WTC11 (cell line): Measurements from ENCODE around the gene KRTAP13-3. TPM values are rescaled to one million over a fixed set of nuclear protein-coding genes. Genes with fewer than 3 reads are reported as not detected.

Experiments used
- ATAC-seq: fragments of 200-7000 bp; cut with Tn5 transposase; 2 replicates; pipeline ENCODE4 v1.10.0; 2021; ENCODE audit warnings: mild to moderate bottlenecking, moderate library complexity
- CTCF ChIA-PET: fragments of 300-600 bp; sonication (Branson Sonifier 250); formaldehyde crosslinking; loops from one replicate; lab custom pipeline; 2021; ENCODE audit warnings: antibody characterized with exemption; lab: Charles Lee
- POLR2A ChIA-PET: fragments of 350-600 bp; sonication (Branson Sonifier 250); formaldehyde crosslinking; loops from one replicate; lab custom pipeline; 2021; ENCODE audit warnings: antibody characterized with exemption; lab: Charles Lee
- DNase-seq: peaks from one replicate; pipeline ENCODE4 v3.0.0; 2021; ENCODE audit warnings: low spot score
- H3K27ac Mint-ChIP-seq: 2 replicates; pipeline ENCODE4 v1.8.0; 2021; ENCODE audit warnings: mixed read lengths
- H3K27me3 Mint-ChIP-seq: 2 replicates; pipeline ENCODE4 v1.8.0; 2021; ENCODE audit warnings: low read depth, mild to moderate bottlenecking, moderate library complexity, mixed read lengths
- H3K36me3 Mint-ChIP-seq: 2 replicates; pipeline ENCODE4 v1.8.0; 2021; ENCODE audit warnings: mixed read lengths
- H3K4me1 Mint-ChIP-seq: 2 replicates; pipeline ENCODE4 v1.8.0; 2022; ENCODE audit warnings: mixed read lengths
- H3K4me3 Mint-ChIP-seq: 2 replicates; pipeline ENCODE4 v1.8.0; 2021; ENCODE audit warnings: mild to moderate bottlenecking, moderate library complexity, mixed read lengths
- H3K9me3 Mint-ChIP-seq: 2 replicates; pipeline ENCODE4 v1.8.0; 2021; ENCODE audit warnings: mixed read lengths
- AFF4 ChIP-seq: sonication (generic); formaldehyde crosslinking; IDR thresholded peaks from 2 replicates; pipeline ENCODE4 v1.8.1; 2023; ENCODE audit warnings: mild to moderate bottlenecking, missing genetic modification reagents, borderline replicate concordance
- AR ChIP-seq: fragments of 250-450 bp; sonication (Bioruptor Pico); IDR thresholded peaks from 2 replicates; pipeline ENCODE4 v1.9.0; 2021; ENCODE audit warnings: mild to moderate bottlenecking
- ATF2 ChIP-seq: sonication (generic); formaldehyde crosslinking; IDR thresholded peaks from 2 replicates; pipeline ENCODE4 v1.8.1; 2022; ENCODE audit warnings: low read depth, missing genetic modification reagents, borderline replicate concordance
- CBFB ChIP-seq: sonication (generic); formaldehyde crosslinking; IDR thresholded peaks from 2 replicates; pipeline ENCODE4 v1.8.1; 2022; ENCODE audit warnings: mild to moderate bottlenecking, low read depth, missing genetic modification reagents
- CTCF ChIP-seq: fragments of 200-600 bp; IDR thresholded peaks from 2 replicates; pipeline ENCODE4 v1.8.0; 2022; ENCODE audit warnings: antibody characterized with exemption
- EMX1 ChIP-seq: fragments of 250-450 bp; sonication (Bioruptor Pico); IDR thresholded peaks from 2 replicates; pipeline ENCODE4 v1.8.0; 2021; ENCODE audit warnings: mild to moderate bottlenecking
- ERG ChIP-seq: fragments of 250-450 bp; sonication (Bioruptor Pico); IDR thresholded peaks from 2 replicates; pipeline ENCODE4 v1.8.0; 2021; ENCODE audit warnings: mild to moderate bottlenecking
- ESRRA ChIP-seq: sonication (generic); formaldehyde crosslinking; IDR thresholded peaks from 2 replicates; pipeline ENCODE4 v1.8.1; 2022; ENCODE audit warnings: mild to moderate bottlenecking, missing genetic modification reagents, borderline replicate concordance
- FOXP4 ChIP-seq: sonication (generic); formaldehyde crosslinking; IDR thresholded peaks from 2 replicates; pipeline ENCODE4 v1.8.0; 2022; ENCODE audit warnings: mild to moderate bottlenecking, missing genetic modification reagents
- GABPB1 ChIP-seq: sonication (generic); formaldehyde crosslinking; IDR thresholded peaks from 2 replicates; pipeline ENCODE4 v1.8.1; 2023; ENCODE audit warnings: mild to moderate bottlenecking, missing genetic modification reagents
- PREB ChIP-seq: sonication (generic); formaldehyde crosslinking; IDR thresholded peaks from 2 replicates; pipeline ENCODE4 v1.8.1; 2022; ENCODE audit warnings: mild to moderate bottlenecking, missing genetic modification reagents, moderate library complexity, borderline replicate concordance
- RORB ChIP-seq: fragments of 250-450 bp; sonication (Bioruptor Pico); IDR thresholded peaks from 2 replicates; pipeline ENCODE4 v1.9.0; 2021; ENCODE audit warnings: mild to moderate bottlenecking
- SOX15 ChIP-seq: fragments of 250-450 bp; sonication (Bioruptor Pico); IDR thresholded peaks from 2 replicates; pipeline ENCODE4 v1.9.0; 2021; ENCODE audit warnings: mild to moderate bottlenecking
- ZNF396 ChIP-seq: fragments of 250-450 bp; sonication (Bioruptor Pico); IDR thresholded peaks from 2 replicates; pipeline ENCODE4 v1.8.0; 2021; ENCODE audit warnings: mild to moderate bottlenecking, moderate library complexity, borderline replicate concordance
- total RNA-seq: library from RNA; stranded (reverse); gene quantifications from 3 replicates; pipeline ENCODE4 v1.2.3, GENCODE V29; 2021

Gene KRTAP13-3
- total RNA-seq, 1 experiment from 2014 or later = not detected

- TF ChIP-seq AR (CRISPR knock-in tag) (no peak), EMX1 (CRISPR knock-in tag) (no peak)
Observed at GRCh38 chr21:30468900-30469714, 43.4 kb upstream of the KRTAP13-3 start (continued).

- ChIA-PET CTCF (interaction anchor here (0.6 to 1.8 kb wide), 20 partner anchors 8 to 194 kb away, joined by 3 to 19 read pairs (median 4); partner anchors contain the start of genes KRTAP15-1, KRTAP23-1 and KRTAP25-1), POLR2A (no interaction called here)
- no peaks in the 10 kb centered on the region for H3K27me3 Mint-ChIP-seq
- no peak overlapping the region for H3K27ac Mint-ChIP-seq
- H3K9me3 Mint-ChIP-seq = no peaks in the 10 kb centered on the region
- ATAC-seq = peak; percentile 38; the same call in 1 of the 2 replicates
- no peaks in the 10 kb centered on the region for H3K4me1 Mint-ChIP-seq
- TF ChIP-seq ERG (CRISPR knock-in tag) = no peak
- TF ChIP-seq CTCF = peak; percentile 66
- H3K36me3 Mint-ChIP-seq = no peaks in the 10 kb centered on the region
- DNase-seq = no peak
- no peak overlapping the region for H3K4me3 Mint-ChIP-seq
Observed at GRCh38 chr21:30463713-30464112, 38.0 kb upstream of the KRTAP13-3 start.

- POLR2A ChIA-PET = interaction anchor here (0.6 kb wide), 1 partner anchor 213 kb away, joined by 3 read pairs; no protein-coding TSS in a partner anchor
- Mint-ChIP-seq H3K27me3 (no peaks in the 10 kb centered on the region), H3K4me3 (no peak overlapping the region), H3K4me1 (peaks cover 19% of the 10 kb centered on the region), H3K9me3 (no peaks in the 10 kb centered on the region), H3K27ac (no peak overlapping the region), H3K36me3 (no peaks in the 10 kb centered on the region)
- CTCF ChIA-PET = no interaction called here
- ATAC-seq (no peak), DNase-seq (no peak)
- TF ChIP-seq RORB (no peak), CBFB (CRISPR knock-in tag) (no peak), GABPB1 (CRISPR knock-in tag) (no peak), ZNF396 (CRISPR knock-in tag) (no peak), FOXP4 (CRISPR knock-in tag) (no peak), AFF4 (no peak), ATF2 (CRISPR knock-in tag) (no peak), PREB (CRISPR knock-in tag) (no peak), SOX15 (CRISPR knock-in tag) (no peak), ESRRA (CRISPR knock-in tag) (no peak)
Observed at GRCh38 chr21:30448514-30448913, 22.8 kb upstream of the KRTAP13-3 start.
